DND-41 (cell line): ENCODE measurements around the gene MAPK1.
"Not testable (repeated sequence)": the region's sequence is repeated elsewhere in the genome, so short reads cannot be mapped to it uniquely, and the experiment has no call there.

Source experiments
- EZH2 ChIP-seq: IDR thresholded peaks from 3 replicates; pipeline ENCODE4 v1.6.1; 2012; ENCODE audit warnings: borderline replicate concordance, low read depth, mild to moderate bottlenecking, moderate library complexity, low read length, inconsistent platforms; ENCODE audit not compliant: severe bottlenecking
- TF ChIP-seq, protein P1 (sequence below): IDR thresholded peaks from 2 replicates; pipeline ENCODE4 v1.5.1; 2012; ENCODE audit warnings: borderline replicate concordance, low read length, moderate library complexity, mild to moderate bottlenecking; ENCODE audit not compliant: poor library complexity, severe bottlenecking; ENCODE audit errors: extremely low read depth

DNA sequence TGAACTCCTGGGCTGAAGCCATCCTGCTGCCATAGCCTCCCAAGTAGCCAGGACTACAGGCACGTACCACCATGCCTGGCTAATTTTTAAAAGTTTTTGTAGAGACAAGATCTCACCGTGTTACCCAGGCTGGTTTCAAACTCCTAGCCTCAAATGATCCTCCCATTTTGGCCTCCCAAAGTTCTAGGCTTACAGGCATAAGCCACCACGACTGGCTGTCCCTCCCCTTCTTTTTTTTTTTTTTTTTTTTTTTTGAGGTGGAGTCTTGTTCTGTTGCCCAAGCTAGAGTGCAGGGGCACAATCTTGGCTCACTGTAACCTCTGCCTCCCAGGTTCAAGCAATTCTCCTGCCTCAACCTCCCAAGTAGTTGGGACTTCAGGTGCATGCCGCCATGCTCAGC lies 7.5 kb upstream of the MAPK1 start:
- TF ChIP-seq, protein P1, sequence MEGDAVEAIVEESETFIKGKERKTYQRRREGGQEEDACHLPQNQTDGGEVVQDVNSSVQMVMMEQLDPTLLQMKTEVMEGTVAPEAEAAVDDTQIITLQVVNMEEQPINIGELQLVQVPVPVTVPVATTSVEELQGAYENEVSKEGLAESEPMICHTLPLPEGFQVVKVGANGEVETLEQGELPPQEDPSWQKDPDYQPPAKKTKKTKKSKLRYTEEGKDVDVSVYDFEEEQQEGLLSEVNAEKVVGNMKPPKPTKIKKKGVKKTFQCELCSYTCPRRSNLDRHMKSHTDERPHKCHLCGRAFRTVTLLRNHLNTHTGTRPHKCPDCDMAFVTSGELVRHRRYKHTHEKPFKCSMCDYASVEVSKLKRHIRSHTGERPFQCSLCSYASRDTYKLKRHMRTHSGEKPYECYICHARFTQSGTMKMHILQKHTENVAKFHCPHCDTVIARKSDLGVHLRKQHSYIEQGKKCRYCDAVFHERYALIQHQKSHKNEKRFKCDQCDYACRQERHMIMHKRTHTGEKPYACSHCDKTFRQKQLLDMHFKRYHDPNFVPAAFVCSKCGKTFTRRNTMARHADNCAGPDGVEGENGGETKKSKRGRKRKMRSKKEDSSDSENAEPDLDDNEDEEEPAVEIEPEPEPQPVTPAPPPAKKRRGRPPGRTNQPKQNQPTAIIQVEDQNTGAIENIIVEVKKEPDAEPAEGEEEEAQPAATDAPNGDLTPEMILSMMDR = not testable (repeated sequence)
- TF ChIP-seq EZH2 = not testable (repeated sequence)
